ENCODE measurements around the gene ZNF70.

ZNF70 gene

DNA sequence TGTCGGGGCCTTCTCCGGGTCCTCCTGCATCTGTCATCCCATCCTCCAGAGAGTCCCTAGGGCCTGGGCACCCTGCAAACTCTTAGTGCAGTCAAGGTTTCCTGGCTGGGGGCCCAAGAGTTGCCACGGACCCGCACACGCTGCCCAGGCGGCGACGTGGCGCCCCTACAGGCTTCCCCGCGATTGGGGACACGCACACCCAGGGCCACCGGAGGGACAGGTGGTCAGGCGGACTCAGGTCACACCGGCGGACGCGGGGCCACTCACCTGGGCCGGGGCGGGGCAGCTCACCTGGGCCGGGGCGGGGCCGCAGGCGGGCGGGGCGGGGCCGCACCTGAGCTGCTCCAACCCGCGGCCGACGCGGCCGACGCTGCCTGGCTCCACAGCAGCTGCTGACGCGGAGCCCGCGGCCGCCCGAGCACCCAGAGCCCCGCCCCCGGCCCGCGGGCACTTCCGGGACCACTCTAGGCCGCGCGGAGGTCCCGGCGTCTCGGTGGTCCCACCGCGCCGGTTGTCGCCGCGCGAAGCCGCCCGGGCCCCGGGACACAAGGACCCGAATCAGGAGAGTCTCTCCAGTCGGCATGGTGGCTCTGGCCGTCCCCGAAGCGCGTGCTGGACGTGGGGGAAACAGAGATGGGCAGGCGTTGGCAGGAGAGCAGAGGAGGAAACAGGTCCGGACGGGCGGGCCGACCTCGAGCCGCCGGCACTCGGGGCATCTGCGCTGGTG, at the start of gene ZNF70:
ZNF70 (minus strand) TSS at position 399 of the 727 bp plus-strand sequence. CDS start 5,972 bp downstream, outside the sequence.
- DNase-seq = peak; percentile 78

- no peak for DNase-seq
These were observed 45.5 kb upstream of the ZNF70 start for GRCh38 chr22:23796461-23796860.

- no peak for DNase-seq
These were observed 42.4 kb upstream of the ZNF70 start for GRCh38 chr22:23793326-23793725.

- no peak for DNase-seq
These were observed 41.1 kb upstream of the ZNF70 start for GRCh38 chr22:23791738-23792645.

- DNase-seq = no peak
These were observed 40.2 kb upstream of the ZNF70 start for GRCh38 chr22:23790819-23791737.

- DNase-seq = no peak
These were observed 38.7 kb upstream of the ZNF70 start for GRCh38 chr22:23789638-23790037.

DNA sequence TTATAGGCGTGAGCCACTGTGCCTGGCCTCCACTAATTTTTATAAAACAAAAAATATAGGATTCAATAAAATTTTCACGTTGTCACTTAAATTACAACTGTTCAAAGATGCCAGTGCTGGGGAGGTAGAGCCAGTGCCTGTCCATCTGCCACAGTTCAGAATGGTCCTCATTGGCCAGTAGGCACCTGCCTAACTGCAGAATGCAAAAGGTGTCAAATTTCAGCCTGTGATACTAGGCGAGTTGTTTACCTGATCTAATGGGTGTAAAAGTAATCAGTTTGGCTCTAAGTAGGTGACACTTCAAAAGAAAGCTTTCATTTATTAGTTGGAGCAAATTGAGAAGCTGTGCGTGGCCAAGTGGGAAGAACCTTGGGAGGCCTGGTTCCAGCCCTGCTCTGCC, 38.2 kb upstream of the ZNF70 start:
- DNase-seq = no peak

DNA sequence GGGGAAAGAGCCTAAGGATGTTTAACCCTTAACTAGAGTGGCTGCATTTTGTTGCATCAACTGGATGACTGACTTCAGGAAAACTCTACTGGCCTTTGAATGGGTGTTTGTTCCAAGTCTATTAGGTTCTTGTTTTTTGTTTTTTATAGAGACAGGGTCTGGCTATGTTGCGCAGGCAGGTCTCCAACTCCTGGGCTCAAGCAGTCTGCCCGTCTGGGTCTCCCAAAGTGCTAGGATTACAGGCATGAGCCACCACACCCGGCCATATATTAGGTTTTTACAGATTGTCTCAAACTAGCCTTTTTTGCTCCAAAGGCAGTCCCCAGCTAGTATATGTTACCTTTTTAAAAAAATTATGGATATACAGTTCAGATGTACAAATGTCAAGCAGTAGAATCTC, 37.0 kb upstream of the ZNF70 start:
- no peak for DNase-seq

DNA sequence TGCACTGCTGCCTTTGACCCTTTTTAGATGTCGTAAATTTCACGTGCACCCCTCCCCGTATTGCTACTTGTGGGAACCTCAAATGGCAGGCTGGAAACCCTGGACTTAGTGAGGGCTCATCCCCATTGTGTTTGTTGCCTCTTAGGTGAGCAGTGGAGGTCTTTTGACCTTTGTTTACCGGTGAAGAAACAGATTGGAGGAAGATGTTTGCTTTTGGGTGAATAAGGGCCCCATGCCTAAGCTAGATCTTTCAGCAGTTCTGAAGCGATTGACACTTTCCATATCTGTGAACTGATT, 36.6 kb upstream of the ZNF70 start:
- DNase-seq = no peak

- DNase-seq = peak; percentile 86
These were observed 36.1 kb upstream of the ZNF70 start, which contains the start of gene SMARCB1 for GRCh38 chr22:23786752-23787599. Gene SMARCB1, plus strand, starts transcription at chr22:23786966. Its CDS starts 204 bp downstream, at chr22:23787170.

GRCh38 chr22:23786261-23786710, 35.4 kb upstream of the ZNF70 start:
- DNase-seq = no peak

GRCh38 chr22:23784215-23784732, 33.4 kb upstream of the ZNF70 start:
- no peak for DNase-seq

- no peak for DNase-seq
These were observed 32.6 kb upstream of the ZNF70 start for GRCh38 chr22:23783265-23784150.

- DNase-seq = no peak
These were observed 31.8 kb upstream of the ZNF70 start for GRCh38 chr22:23782703-23783102.

DNA sequence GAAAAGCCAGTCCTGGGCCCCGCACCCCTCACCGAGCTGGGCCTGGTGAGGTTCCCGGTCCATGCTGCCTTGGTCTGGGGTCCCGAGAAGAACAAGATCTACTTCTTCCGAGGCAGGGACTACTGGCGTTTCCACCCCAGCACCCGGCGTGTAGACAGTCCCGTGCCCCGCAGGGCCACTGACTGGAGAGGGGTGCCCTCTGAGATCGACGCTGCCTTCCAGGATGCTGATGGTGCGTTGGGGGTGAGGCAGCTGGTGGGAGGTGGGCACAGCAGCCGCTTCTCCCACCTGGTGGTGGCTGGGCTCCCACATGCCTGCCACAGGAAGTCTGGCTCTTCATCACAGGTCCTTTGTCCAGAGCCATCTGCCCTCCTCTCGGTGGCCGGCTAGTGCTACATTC, 31.3 kb upstream of the ZNF70 start:
- DNase-seq = no peak

DNA sequence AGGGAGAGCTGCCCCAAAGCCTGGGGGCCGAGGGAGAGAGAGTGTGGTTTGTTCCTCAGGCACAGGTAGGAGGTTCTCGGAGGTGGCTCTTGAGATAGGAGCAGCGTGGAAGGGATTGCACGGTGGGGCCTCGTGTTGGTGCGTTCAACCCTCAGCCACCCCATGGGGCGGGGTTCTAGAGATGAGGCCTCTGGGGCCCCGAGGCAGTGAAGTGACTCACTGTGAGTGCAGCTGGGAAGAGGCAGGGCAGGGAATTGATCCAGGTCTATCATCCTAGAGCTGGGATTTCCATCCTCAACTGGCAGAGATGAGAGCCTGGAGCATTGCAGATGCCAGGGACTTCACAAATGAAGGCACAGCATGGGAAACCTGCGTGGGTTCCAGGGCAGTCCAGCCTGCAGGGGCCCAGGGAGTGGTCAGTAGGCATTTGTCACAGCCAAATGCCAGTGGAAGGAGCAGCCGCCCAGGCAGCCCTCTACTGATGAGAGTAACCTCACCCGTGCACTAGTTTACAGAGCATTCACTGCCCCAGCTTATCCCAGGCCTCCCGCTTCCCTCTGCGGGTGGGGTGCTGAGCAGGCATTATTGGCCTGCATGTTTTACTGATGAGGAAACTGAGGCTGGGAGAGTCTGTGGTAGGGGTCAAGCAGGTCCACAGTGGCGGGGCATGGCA, 30.7 kb upstream of the ZNF70 start:
- DNase-seq = no peak

GRCh38 chr22:23781065-23781464, 30.2 kb upstream of the ZNF70 start:
- no peak for DNase-seq

DNA sequence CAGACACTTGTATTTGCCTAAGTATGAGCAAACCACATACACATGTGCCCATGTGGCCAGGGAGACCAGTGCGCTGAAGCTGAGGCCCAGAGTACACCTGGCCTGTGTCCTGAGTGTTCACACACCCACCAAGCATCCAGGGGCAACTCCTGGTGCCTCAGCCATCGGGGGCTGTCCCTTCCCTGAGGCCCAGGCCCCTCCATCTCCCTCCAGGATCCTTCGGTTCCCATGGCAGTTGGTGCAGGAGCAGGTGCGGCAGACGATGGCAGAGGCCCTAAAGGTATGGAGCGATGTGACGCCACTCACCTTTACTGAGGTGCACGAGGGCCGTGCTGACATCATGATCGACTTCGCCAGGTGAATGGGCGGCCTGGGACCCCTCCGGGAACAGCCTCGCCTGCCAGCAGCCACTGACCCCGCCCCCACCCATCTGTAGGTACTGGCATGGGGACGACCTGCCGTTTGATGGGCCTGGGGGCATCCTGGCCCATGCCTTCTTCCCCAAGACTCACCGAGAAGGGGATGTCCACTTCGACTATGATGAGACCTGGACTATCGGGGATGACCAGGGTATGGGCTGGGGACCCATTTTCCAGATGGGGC, 29.3 kb upstream of the ZNF70 start:
- DNase-seq = no peak

DNA sequence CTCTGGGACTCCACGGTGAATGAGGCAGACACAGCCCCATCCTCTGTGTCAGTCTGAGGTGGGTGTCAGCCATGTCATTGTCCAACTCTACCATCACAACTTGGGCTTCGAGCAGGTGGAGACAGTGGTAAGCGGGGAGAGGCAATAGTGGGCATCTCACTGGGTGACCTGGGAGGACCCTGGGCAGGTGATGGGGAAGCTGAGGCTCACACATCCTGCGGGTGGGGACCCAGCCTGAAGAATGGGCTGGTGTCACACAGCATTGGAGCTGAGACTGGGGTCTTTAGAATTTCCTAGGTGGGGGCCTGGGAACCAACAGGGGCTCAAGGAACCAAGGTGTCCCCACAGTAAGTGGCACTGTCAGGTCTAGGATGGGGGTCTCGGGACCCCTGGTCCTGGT, 28.8 kb upstream of the ZNF70 start:
- DNase-seq = no peak

DNA sequence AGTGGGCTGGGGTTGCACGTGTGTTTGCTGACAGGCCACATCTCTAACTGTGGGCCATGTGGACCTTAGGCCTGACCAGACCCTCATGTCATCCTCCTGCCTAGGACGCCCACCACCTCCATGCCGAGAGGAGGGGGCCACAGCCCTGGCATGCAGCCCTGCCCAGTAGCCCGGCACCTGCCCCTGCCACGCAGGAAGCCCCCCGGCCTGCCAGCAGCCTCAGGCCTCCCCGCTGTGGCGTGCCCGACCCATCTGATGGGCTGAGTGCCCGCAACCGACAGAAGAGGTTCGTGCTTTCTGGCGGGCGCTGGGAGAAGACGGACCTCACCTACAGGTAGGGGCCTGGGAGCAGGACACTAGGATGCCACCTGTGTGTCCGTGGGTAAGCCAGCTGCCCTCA, 28.2 kb upstream of the ZNF70 start:
- no peak for DNase-seq

All from activated effector memory CD4-positive, alpha-beta T cell treated with Interleukin-2 at 50 U/mL for 16 hours (primary cell).